ENCODE measurements around the gene CCT6A.

- TF ChIP-seq POLR2A (IDR thresholded peaks at IDR 0.05; ENCODE audit: low read depth, low read length) (no peak), POLR2AphosphoS5 (IDR thresholded peaks at IDR 0.05; ENCODE audit: low read depth, low read length) (peak; percentile 41), TAF1 (IDR thresholded peaks at IDR 0.05; ENCODE audit: borderline replicate concordance, low read depth, low read length) (no peak)
Observed at GRCh38 chr7:56083150-56083785, 31.7 kb downstream of the CCT6A start.
